ENCODE results near the gene SPINK14.

Gene SPINK14

GRCh38 chr5:148141645-148142044 is 26.7 kb upstream of the SPINK14 start:
- H3K27ac ChIP-seq (ENCODE audit: low read depth, low read length) = no peak overlapping the region
- no peaks in the 10 kb centered on the region for H3K4me1 ChIP-seq (ENCODE audit: control insufficient read depth, low read depth, low read length)
- H3K9ac ChIP-seq (ENCODE audit: low read length) = no peak overlapping the region
- no peaks in the 10 kb centered on the region for H3K79me1 ChIP-seq (ENCODE audit: low read length)
- no peak for DNase-seq
- H3K18ac ChIP-seq (ENCODE audit: low read length) = no peak overlapping the region
- no peak overlapping the region for H3K4me3 ChIP-seq (ENCODE audit: low read length)
- H3K4ac ChIP-seq (ENCODE audit: low read depth, low read length) = no peak overlapping the region
- H3K27me3 ChIP-seq (ENCODE audit: insufficient read depth, low read length, poor library complexity) = no peaks in the 10 kb centered on the region
- H3K56ac ChIP-seq (ENCODE audit: low read length) = no peak overlapping the region
- H2BK120ac ChIP-seq (ENCODE audit: low read depth, low read length) = no peak overlapping the region
- H2BK15ac ChIP-seq (replicated peaks; ENCODE audit: low read depth) = no peak overlapping the region
- H4K5ac ChIP-seq (ENCODE audit: low read length) = no peak overlapping the region
- no peak overlapping the region for H2BK5ac ChIP-seq (ENCODE audit: low read length)
- no peak overlapping the region for H3K23ac ChIP-seq (ENCODE audit: low read length)
- H2AK5ac ChIP-seq (ENCODE audit: low read length) = no peak overlapping the region
- H4K8ac ChIP-seq (ENCODE audit: low read depth, low read length) = no peak overlapping the region
- H3K4me2 ChIP-seq (ENCODE audit: low read length) = no peak overlapping the region
- H3K79me2 ChIP-seq (ENCODE audit: control insufficient read depth, insufficient read depth, low read length) = no peaks in the 10 kb centered on the region
- WGBS (ENCODE audit: extremely low coverage, insufficient coverage, low lambda C conversion rate) = no CpG with 5 or more reads among the region's 2 CpGs
- no peaks in the 10 kb centered on the region for H3K36me3 ChIP-seq (ENCODE audit: control insufficient read depth, insufficient read depth, low read length)

GRCh38 chr5:148145916-148146315 is 22.4 kb upstream of the SPINK14 start:
- no peak overlapping the region for H3K4me3 ChIP-seq (ENCODE audit: low read length)
- no peaks in the 10 kb centered on the region for H3K27me3 ChIP-seq (ENCODE audit: insufficient read depth, low read length, poor library complexity)
- no peak overlapping the region for H3K27ac ChIP-seq (ENCODE audit: low read depth, low read length)
- no peak overlapping the region for H3K23ac ChIP-seq (ENCODE audit: low read length)
- no peak overlapping the region for H3K9ac ChIP-seq (ENCODE audit: low read length)
- H2BK15ac ChIP-seq (replicated peaks; ENCODE audit: low read depth) = no peak overlapping the region
- no peak overlapping the region for H4K5ac ChIP-seq (ENCODE audit: low read length)
- H3K56ac ChIP-seq (ENCODE audit: low read length) = no peak overlapping the region
- H2BK5ac ChIP-seq (ENCODE audit: low read length) = no peak overlapping the region
- H3K79me2 ChIP-seq (ENCODE audit: control insufficient read depth, insufficient read depth, low read length) = no peaks in the 10 kb centered on the region
- H3K4ac ChIP-seq (ENCODE audit: low read depth, low read length) = no peak overlapping the region
- no peaks in the 10 kb centered on the region for H3K4me1 ChIP-seq (ENCODE audit: control insufficient read depth, low read depth, low read length)
- DNase-seq = peak; percentile 76
- H2AK5ac ChIP-seq (ENCODE audit: low read length) = no peak overlapping the region
- no peaks in the 10 kb centered on the region for H3K36me3 ChIP-seq (ENCODE audit: control insufficient read depth, insufficient read depth, low read length)
- no peak overlapping the region for H3K18ac ChIP-seq (ENCODE audit: low read length)
- no peak overlapping the region for H2BK120ac ChIP-seq (ENCODE audit: low read depth, low read length)
- no peak overlapping the region for H4K8ac ChIP-seq (ENCODE audit: low read depth, low read length)
- H3K79me1 ChIP-seq (ENCODE audit: low read length) = no peaks in the 10 kb centered on the region
- H3K4me2 ChIP-seq (ENCODE audit: low read length) = no peak overlapping the region

- H3K36me3 ChIP-seq (ENCODE audit: control insufficient read depth, insufficient read depth, low read length) = no peaks in the 10 kb centered on the region
- no peaks in the 10 kb centered on the region for H3K79me1 ChIP-seq (ENCODE audit: low read length)
- no peaks in the 10 kb centered on the region for H3K27me3 ChIP-seq (ENCODE audit: insufficient read depth, low read length, poor library complexity)
- H3K18ac ChIP-seq (ENCODE audit: low read length) = no peak overlapping the region
- no peaks in the 10 kb centered on the region for H3K4me1 ChIP-seq (ENCODE audit: control insufficient read depth, low read depth, low read length)
- H3K79me2 ChIP-seq (ENCODE audit: control insufficient read depth, insufficient read depth, low read length) = no peaks in the 10 kb centered on the region
- H4K5ac ChIP-seq (ENCODE audit: low read length) = no peak overlapping the region
- H3K9ac ChIP-seq (ENCODE audit: low read length) = no peak overlapping the region
- H4K8ac ChIP-seq (ENCODE audit: low read depth, low read length) = no peak overlapping the region
- no peak overlapping the region for H3K23ac ChIP-seq (ENCODE audit: low read length)
- no peak overlapping the region for H2BK5ac ChIP-seq (ENCODE audit: low read length)
- no peak for DNase-seq
- no CpG with 5 or more reads among the region's 1 CpG for WGBS (ENCODE audit: extremely low coverage, insufficient coverage, low lambda C conversion rate)
- no peak overlapping the region for H3K27ac ChIP-seq (ENCODE audit: low read depth, low read length)
- H2AK5ac ChIP-seq (ENCODE audit: low read length) = no peak overlapping the region
- no peak overlapping the region for H3K4me2 ChIP-seq (ENCODE audit: low read length)
- H3K4me3 ChIP-seq (ENCODE audit: low read length) = no peak overlapping the region
- H3K4ac ChIP-seq (ENCODE audit: low read depth, low read length) = no peak overlapping the region
- no peak overlapping the region for H2BK120ac ChIP-seq (ENCODE audit: low read depth, low read length)
- H3K56ac ChIP-seq (ENCODE audit: low read length) = no peak overlapping the region
- H2BK15ac ChIP-seq (replicated peaks; ENCODE audit: low read depth) = no peak overlapping the region
These were observed 21.9 kb upstream of the SPINK14 start for GRCh38 chr5:148146487-148146886.

- H2BK5ac ChIP-seq (ENCODE audit: low read length) = no peak overlapping the region
- no peak overlapping the region for H3K4me2 ChIP-seq (ENCODE audit: low read length)
- no peak overlapping the region for H4K5ac ChIP-seq (ENCODE audit: low read length)
- H3K79me2 ChIP-seq (ENCODE audit: control insufficient read depth, insufficient read depth, low read length) = no peaks in the 10 kb centered on the region
- no peak overlapping the region for H3K9ac ChIP-seq (ENCODE audit: low read length)
- no peak overlapping the region for H3K4ac ChIP-seq (ENCODE audit: low read depth, low read length)
- H3K36me3 ChIP-seq (ENCODE audit: control insufficient read depth, insufficient read depth, low read length) = no peaks in the 10 kb centered on the region
- H3K4me1 ChIP-seq (ENCODE audit: control insufficient read depth, low read depth, low read length) = no peaks in the 10 kb centered on the region
- H3K27me3 ChIP-seq (ENCODE audit: insufficient read depth, low read length, poor library complexity) = no peaks in the 10 kb centered on the region
- no peak overlapping the region for H3K27ac ChIP-seq (ENCODE audit: low read depth, low read length)
- no peak overlapping the region for H2AK5ac ChIP-seq (ENCODE audit: low read length)
- H3K23ac ChIP-seq (ENCODE audit: low read length) = no peak overlapping the region
- H3K79me1 ChIP-seq (ENCODE audit: low read length) = no peaks in the 10 kb centered on the region
- no peak overlapping the region for H4K8ac ChIP-seq (ENCODE audit: low read depth, low read length)
- no peak overlapping the region for H3K18ac ChIP-seq (ENCODE audit: low read length)
- DNase-seq = no peak
- no peak overlapping the region for H2BK120ac ChIP-seq (ENCODE audit: low read depth, low read length)
- H2BK15ac ChIP-seq (replicated peaks; ENCODE audit: low read depth) = no peak overlapping the region
- H3K4me3 ChIP-seq (ENCODE audit: low read length) = no peak overlapping the region
- no peak overlapping the region for H3K56ac ChIP-seq (ENCODE audit: low read length)
- WGBS (ENCODE audit: extremely low coverage, insufficient coverage, low lambda C conversion rate) = no CpG with 5 or more reads among the region's 4 CpGs
These were observed 20.9 kb upstream of the SPINK14 start for GRCh38 chr5:148147415-148147814.

GRCh38 chr5:148151872-148152271 is 16.5 kb upstream of the SPINK14 start:
- no peaks in the 10 kb centered on the region for H3K79me1 ChIP-seq (ENCODE audit: low read length)
- no peak overlapping the region for H3K4me2 ChIP-seq (ENCODE audit: low read length)
- no peak overlapping the region for H2AK5ac ChIP-seq (ENCODE audit: low read length)
- no peaks in the 10 kb centered on the region for H3K79me2 ChIP-seq (ENCODE audit: control insufficient read depth, insufficient read depth, low read length)
- H3K4me3 ChIP-seq (ENCODE audit: low read length) = no peak overlapping the region
- no peak overlapping the region for H2BK15ac ChIP-seq (replicated peaks; ENCODE audit: low read depth)
- H2BK120ac ChIP-seq (ENCODE audit: low read depth, low read length) = no peak overlapping the region
- H3K9ac ChIP-seq (ENCODE audit: low read length) = no peak overlapping the region
- no CpG with 5 or more reads among the region's 2 CpGs for WGBS (ENCODE audit: extremely low coverage, insufficient coverage, low lambda C conversion rate)
- no peak overlapping the region for H3K56ac ChIP-seq (ENCODE audit: low read length)
- H3K4ac ChIP-seq (ENCODE audit: low read depth, low read length) = no peak overlapping the region
- no peak overlapping the region for H3K18ac ChIP-seq (ENCODE audit: low read length)
- H3K4me1 ChIP-seq (ENCODE audit: control insufficient read depth, low read depth, low read length) = no peaks in the 10 kb centered on the region
- no peak overlapping the region for H2BK5ac ChIP-seq (ENCODE audit: low read length)
- H3K36me3 ChIP-seq (ENCODE audit: control insufficient read depth, insufficient read depth, low read length) = no peaks in the 10 kb centered on the region
- no peak for DNase-seq
- H3K23ac ChIP-seq (ENCODE audit: low read length) = no peak overlapping the region
- no peaks in the 10 kb centered on the region for H3K27me3 ChIP-seq (ENCODE audit: insufficient read depth, low read length, poor library complexity)
- no peak overlapping the region for H4K8ac ChIP-seq (ENCODE audit: low read depth, low read length)
- no peak overlapping the region for H4K5ac ChIP-seq (ENCODE audit: low read length)
- no peak overlapping the region for H3K27ac ChIP-seq (ENCODE audit: low read depth, low read length)

- no peak for DNase-seq
- H3K23ac ChIP-seq (ENCODE audit: low read length) = no peak overlapping the region
- H4K5ac ChIP-seq (ENCODE audit: low read length) = no peak overlapping the region
- no peaks in the 10 kb centered on the region for H3K4me1 ChIP-seq (ENCODE audit: control insufficient read depth, low read depth, low read length)
- no peaks in the 10 kb centered on the region for H3K27me3 ChIP-seq (ENCODE audit: insufficient read depth, low read length, poor library complexity)
- no peaks in the 10 kb centered on the region for H3K79me1 ChIP-seq (ENCODE audit: low read length)
- H3K4me3 ChIP-seq (ENCODE audit: low read length) = no peak overlapping the region
- H3K4me2 ChIP-seq (ENCODE audit: low read length) = no peak overlapping the region
- no peak overlapping the region for H2BK120ac ChIP-seq (ENCODE audit: low read depth, low read length)
- H3K27ac ChIP-seq (ENCODE audit: low read depth, low read length) = no peak overlapping the region
- no peak overlapping the region for H2BK15ac ChIP-seq (replicated peaks; ENCODE audit: low read depth)
- no peak overlapping the region for H3K18ac ChIP-seq (ENCODE audit: low read length)
- no peak overlapping the region for H3K56ac ChIP-seq (ENCODE audit: low read length)
- no peak overlapping the region for H3K9ac ChIP-seq (ENCODE audit: low read length)
- no peak overlapping the region for H2BK5ac ChIP-seq (ENCODE audit: low read length)
- no peak overlapping the region for H3K4ac ChIP-seq (ENCODE audit: low read depth, low read length)
- H3K36me3 ChIP-seq (ENCODE audit: control insufficient read depth, insufficient read depth, low read length) = no peaks in the 10 kb centered on the region
- no peaks in the 10 kb centered on the region for H3K79me2 ChIP-seq (ENCODE audit: control insufficient read depth, insufficient read depth, low read length)
- H2AK5ac ChIP-seq (ENCODE audit: low read length) = no peak overlapping the region
- H4K8ac ChIP-seq (ENCODE audit: low read depth, low read length) = no peak overlapping the region
These were observed 15.6 kb upstream of the SPINK14 start for GRCh38 chr5:148152781-148153180.

All from mesendoderm (in vitro differentiated cells).